ENCODE data around the gene LMX1B.

DNA sequence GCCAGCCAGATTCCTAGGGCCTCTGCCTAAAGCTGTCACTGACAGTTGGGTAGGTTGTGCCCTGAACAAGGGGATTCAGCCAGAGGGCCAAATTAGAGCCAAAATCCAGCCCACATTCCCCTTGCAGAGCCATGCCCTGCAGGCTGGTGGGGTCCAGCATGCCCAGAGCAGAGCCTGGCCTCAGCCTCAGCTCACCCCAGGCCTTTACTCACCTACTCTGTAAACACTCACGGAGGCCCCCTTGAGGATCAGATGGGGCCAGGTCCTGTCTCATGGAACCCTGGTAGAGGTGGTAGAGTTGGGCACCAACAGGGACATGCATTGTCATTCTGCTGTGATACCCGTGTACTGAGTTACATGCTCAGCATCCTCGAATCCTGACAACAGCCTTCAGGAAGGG is 74.9 kb downstream of the LMX1B start:
- TF ChIP-seq, protein P1, sequence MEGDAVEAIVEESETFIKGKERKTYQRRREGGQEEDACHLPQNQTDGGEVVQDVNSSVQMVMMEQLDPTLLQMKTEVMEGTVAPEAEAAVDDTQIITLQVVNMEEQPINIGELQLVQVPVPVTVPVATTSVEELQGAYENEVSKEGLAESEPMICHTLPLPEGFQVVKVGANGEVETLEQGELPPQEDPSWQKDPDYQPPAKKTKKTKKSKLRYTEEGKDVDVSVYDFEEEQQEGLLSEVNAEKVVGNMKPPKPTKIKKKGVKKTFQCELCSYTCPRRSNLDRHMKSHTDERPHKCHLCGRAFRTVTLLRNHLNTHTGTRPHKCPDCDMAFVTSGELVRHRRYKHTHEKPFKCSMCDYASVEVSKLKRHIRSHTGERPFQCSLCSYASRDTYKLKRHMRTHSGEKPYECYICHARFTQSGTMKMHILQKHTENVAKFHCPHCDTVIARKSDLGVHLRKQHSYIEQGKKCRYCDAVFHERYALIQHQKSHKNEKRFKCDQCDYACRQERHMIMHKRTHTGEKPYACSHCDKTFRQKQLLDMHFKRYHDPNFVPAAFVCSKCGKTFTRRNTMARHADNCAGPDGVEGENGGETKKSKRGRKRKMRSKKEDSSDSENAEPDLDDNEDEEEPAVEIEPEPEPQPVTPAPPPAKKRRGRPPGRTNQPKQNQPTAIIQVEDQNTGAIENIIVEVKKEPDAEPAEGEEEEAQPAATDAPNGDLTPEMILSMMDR (IDR thresholded peaks at IDR 0.05) = no peak
- TF ChIP-seq POLR2AphosphoS5 (IDR thresholded peaks at IDR 0.05) = no peak
- TF ChIP-seq EP300 (IDR thresholded peaks at IDR 0.05) = no peak

All from upper lobe of left lung (tissue), 4 donors.